Gastrocnemius medialis (tissue), 4 donors: ENCODE results near the gene EPHB6.

ENCODE experiments used
- POLR2A ChIP-seq, 2 donors: fragments of 450-650 bp; IDR thresholded peaks; one replicate each; pipeline ENCODE4 v1.6.1; 2017; ENCODE audit warnings: antibody characterized with exemption in 2 of 2, mild to moderate bottlenecking in 2 of 2, moderate library complexity in 2 of 2
- TF ChIP-seq, protein P1 (sequence below), 5 experiments: fragments of 450-650 bp in 3 of 5; fragments of 200-600 bp in 2 of 5; sonication (generic) in 2 of 5; IDR thresholded peaks in 4 of 5; conservative IDR thresholded peaks in 1 of 5; 1 replicate in 4 of 5; 2 replicates in 1 of 5; pipeline ENCODE4 v1.5.1; 2016 to 2019; ENCODE audit warnings: antibody characterized with exemption in 5 of 5, mild to moderate bottlenecking in 3 of 5, moderate library complexity in 3 of 5

DNA sequence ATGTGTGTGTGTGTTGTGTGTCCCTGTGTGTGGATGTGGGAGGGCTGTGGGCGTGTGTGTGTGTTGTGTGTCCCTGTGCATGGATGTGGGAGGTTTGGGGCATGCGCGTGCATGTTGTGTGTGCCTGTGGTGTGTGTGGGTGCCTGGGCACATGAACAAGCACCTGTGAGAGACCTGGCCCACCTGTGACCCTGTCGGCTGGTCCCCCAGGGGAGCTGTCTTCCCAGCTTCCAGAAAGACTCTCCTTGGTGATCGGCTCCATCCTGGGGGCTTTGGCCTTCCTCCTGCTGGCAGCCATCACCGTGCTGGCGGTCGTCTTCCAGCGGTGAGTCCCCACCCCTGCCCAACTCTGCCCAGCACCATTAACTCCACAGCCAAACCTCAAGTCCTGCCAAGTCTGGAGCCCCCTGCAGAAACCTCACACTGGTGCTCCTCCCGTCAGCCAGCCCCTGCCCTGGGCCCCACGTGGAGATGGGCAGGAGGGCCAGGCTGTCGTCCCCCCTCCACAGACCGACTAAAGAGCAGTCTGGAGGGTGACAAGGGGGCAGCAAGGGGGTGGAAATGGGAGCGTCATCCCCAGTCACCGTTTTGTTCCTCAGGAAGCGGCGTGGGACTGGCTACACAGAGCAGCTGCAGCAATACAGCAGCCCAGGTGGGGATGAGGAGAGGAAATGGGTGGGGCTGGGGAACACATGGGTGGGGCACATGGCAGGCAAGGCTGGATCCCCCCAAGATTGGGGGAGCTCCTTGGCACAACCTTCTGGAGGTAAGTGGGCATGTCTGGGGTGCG is 12.7 kb downstream of the EPHB6 start:
- TF ChIP-seq POLR2A (IDR thresholded peaks at IDR 0.05): no peak
- TF ChIP-seq, protein P1, sequence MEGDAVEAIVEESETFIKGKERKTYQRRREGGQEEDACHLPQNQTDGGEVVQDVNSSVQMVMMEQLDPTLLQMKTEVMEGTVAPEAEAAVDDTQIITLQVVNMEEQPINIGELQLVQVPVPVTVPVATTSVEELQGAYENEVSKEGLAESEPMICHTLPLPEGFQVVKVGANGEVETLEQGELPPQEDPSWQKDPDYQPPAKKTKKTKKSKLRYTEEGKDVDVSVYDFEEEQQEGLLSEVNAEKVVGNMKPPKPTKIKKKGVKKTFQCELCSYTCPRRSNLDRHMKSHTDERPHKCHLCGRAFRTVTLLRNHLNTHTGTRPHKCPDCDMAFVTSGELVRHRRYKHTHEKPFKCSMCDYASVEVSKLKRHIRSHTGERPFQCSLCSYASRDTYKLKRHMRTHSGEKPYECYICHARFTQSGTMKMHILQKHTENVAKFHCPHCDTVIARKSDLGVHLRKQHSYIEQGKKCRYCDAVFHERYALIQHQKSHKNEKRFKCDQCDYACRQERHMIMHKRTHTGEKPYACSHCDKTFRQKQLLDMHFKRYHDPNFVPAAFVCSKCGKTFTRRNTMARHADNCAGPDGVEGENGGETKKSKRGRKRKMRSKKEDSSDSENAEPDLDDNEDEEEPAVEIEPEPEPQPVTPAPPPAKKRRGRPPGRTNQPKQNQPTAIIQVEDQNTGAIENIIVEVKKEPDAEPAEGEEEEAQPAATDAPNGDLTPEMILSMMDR (IDR thresholded peaks at IDR 0.05 in 4 of 5, conservative IDR thresholded peaks at IDR 0.05 in 1 of 5): no peak
